Keratinocyte (primary cell): ENCODE measurements around the gene OVOL3.

Source experiments
- EZH2 ChIP-seq: IDR thresholded peaks from one replicate; pipeline ENCODE4 v1.6.1; 2012; ENCODE audit warnings: inconsistent platforms, mild to moderate bottlenecking, low read length, moderate library complexity
- TF ChIP-seq, protein P1 (sequence below), 3 experiments: IDR thresholded peaks in 1 of 3; conservative IDR thresholded peaks in 1 of 3; optimal IDR thresholded peaks in 1 of 3; 2 replicates in 2 of 3; 3 replicates in 1 of 3; pipeline versions ENCODE3 to v1.5.1; 2011; ENCODE audit warnings: low read length in 3 of 3, mild to moderate bottlenecking in 3 of 3, moderate library complexity in 2 of 3, control low read depth in 1 of 3, inconsistent platforms in 1 of 3; ENCODE audit not compliant: insufficient read depth in 2 of 3; ENCODE audit errors: extremely low read depth in 1 of 3

GRCh38 chr19:36089847-36090246 lies 21.1 kb upstream of the OVOL3 start:
- TF ChIP-seq, protein P1, sequence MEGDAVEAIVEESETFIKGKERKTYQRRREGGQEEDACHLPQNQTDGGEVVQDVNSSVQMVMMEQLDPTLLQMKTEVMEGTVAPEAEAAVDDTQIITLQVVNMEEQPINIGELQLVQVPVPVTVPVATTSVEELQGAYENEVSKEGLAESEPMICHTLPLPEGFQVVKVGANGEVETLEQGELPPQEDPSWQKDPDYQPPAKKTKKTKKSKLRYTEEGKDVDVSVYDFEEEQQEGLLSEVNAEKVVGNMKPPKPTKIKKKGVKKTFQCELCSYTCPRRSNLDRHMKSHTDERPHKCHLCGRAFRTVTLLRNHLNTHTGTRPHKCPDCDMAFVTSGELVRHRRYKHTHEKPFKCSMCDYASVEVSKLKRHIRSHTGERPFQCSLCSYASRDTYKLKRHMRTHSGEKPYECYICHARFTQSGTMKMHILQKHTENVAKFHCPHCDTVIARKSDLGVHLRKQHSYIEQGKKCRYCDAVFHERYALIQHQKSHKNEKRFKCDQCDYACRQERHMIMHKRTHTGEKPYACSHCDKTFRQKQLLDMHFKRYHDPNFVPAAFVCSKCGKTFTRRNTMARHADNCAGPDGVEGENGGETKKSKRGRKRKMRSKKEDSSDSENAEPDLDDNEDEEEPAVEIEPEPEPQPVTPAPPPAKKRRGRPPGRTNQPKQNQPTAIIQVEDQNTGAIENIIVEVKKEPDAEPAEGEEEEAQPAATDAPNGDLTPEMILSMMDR (optimal IDR thresholded peaks at IDR 0.05 in 1 of 3, IDR thresholded peaks at IDR 0.05 in 1 of 3, conservative IDR thresholded peaks at IDR 0.05 in 1 of 3; ENCODE audit: extremely low read depth in 1 of 3, insufficient read depth in 2 of 3, low read length in 3 of 3): no peak
- TF ChIP-seq EZH2: no peak
